Suppressor macrophage treated with lipopolysaccharide for 1 hour (primary cell): ENCODE results near the gene LSG1.
A peak's percentile ranks its signal among the peaks of the same experiment; 100 is the strongest.

Experiments used
- DNase-seq, 3 donors: peaks; one replicate each; pipeline ENCODE4 v3.0.0-alpha.2; 2020 to 2022

Gene LSG1

GRCh38 chr3:194671900-194672808 lies at the start of gene LSG1:
LSG1 (minus strand) TSS chr3:194672191; CDS start chr3:194672162, 29 bp downstream.
- peak; percentile 96 to 99 (median 97) for DNase-seq

DNA sequence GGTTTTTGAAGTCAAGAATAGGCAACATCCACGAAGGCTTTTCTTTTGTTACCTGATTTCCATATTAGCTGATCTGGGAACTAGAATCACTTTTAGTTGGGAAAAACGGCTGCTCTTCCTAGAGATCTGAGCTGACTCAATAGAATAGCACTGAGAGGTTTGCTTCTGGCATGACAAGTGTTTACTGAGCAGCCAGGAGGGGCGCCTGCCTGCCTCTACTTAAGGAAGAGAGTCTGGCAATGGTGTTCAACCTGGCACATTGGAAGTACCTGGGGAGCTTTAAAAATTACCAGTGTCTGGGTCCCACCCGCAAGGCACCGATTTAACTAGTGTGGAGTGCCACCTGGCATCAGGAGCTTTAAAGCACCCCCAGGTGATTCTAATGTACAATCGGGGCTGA lies 48.1 kb upstream of the LSG1 start:
- DNase-seq: no peak

GRCh38 chr3:194718079-194718478 lies 46.1 kb upstream of the LSG1 start:
- no peak for DNase-seq

DNA sequence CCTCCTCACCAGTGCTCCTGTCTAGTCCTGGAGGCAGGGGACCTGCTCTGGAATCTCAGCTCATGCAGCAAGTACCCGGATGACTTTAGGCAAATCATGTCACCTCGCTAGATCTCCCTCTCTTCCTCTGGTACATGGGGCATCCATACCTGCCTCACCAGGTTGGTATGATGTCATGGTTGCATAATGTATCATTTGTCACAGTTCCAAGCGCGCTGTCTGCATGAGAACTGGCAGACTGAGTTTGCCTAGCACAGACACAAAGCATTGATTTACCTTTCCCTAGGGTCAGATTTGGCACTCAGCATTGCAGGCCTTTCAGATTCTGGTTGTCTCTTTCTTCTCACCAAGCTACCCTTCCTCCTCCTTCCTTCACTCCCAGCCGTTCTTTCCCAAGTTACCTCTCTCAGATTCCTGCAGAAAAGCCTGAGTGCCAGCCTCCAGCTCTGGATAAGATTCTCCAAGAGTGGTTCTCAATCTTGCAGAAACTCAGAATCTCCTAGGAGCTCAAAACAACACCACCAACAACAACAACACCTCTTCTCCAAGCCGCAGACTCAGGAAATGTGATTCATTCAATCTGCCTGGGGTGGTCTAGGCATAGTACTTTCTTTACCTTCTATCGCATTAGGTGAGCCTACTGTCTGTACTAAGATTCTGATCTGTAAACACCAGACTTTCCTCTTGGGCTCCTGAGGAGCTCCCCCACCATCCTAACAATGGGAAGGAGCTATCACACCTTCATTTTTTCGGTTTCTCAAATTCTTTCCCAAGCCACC lies 43.2 kb upstream of the LSG1 start:
- DNase-seq: no peak

GRCh38 chr3:194714564-194714963 lies 42.6 kb upstream of the LSG1 start:
- peak in 1 of 3 donors; percentile 7 for DNase-seq

DNA sequence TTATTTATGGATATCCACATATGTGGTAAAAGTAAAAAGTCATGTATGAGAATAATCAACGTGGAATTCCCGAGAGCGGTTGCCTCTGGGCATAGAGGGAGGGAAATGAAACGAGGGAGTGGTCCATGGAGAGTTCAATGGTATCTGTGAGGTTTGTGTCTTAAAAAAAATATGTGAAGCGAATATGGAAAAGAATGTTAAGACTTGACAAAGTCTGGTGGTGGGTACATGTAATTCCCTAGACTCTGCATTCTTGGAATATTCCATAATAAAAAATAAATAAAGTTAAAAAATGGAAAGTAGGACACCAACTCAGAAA lies 42.1 kb upstream of the LSG1 start:
- DNase-seq: no peak

DNA sequence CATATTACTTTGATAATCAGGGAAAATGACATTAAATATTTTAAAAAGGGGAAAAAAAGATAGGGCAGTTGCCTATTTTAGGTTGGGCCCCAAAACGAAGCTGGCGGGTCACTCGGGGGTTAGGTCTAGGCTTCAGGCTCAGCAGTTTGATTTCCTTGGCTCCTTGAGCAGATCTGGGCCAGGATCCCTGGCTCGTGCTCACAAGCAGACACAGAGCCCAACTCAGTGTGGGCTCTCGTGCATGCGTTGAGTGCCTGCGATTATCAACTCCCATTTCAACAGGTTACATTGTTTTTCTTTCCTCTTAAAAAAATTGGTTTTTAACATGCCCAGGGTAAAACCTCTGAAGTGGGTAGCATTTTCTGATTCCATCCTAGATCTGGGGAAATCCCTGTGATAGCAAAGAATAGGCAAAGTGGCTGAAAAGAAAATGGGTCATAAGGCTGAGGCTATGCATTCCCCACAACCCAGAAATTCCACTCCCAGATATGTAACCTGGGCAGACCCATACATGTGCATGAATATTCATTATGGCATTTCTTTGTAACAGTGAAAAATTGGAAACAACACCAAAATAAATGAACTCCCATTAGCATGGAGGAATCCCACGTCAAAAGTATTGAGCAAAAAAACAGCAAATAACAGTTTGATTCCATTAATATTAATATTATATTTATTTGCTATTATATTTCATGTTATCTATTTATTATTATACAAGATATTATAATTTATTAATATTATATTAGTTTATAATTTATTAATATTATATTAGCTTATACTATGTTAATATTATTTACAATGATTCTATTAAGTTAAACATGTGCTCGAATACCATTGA lies 41.5 kb upstream of the LSG1 start:
- DNase-seq: no peak

DNA sequence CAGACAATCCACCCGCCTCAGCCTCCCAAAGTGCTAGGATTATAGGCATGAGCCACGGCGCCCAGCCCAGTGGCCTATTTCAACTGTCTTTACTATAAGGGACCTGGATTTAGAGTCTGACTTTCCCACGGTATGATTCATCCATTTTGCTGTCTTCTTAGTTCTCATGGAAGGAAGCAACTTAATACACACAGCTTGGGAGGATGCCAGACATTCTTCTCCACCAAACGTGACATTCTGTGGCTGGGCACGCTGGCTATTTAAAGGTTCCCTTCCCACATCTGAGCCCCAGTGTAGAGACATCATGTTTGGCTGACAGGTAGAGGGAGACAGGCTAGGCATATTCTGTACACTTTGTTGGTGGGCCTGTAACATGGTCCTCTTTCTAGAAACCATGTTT lies 39.9 kb upstream of the LSG1 start:
- DNase-seq: peak; percentile 37 to 56 (median 50)

GRCh38 chr3:194711286-194711685 lies 39.3 kb upstream of the LSG1 start:
- DNase-seq: peak in 2 of 3 donors; percentile 33 to 38

DNA sequence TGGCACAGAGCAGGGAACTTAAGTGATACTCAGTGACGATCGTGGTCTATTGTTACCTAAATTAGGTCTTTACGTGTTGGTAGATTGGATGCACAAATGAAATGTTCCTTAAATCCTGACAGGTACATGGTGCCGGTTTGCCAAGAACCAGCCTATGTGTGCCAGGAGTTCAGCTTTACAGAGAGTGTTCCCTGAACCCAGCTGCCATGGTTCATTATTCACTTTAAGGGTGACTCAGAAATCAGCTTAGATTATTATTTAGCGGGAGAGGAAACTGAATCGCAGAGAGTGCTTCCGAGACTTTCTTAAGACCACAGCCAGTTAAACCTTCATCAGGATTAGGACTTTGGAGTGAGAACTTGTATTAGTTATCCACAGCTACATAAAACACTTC lies 35.2 kb upstream of the LSG1 start:
- no peak for DNase-seq

DNA sequence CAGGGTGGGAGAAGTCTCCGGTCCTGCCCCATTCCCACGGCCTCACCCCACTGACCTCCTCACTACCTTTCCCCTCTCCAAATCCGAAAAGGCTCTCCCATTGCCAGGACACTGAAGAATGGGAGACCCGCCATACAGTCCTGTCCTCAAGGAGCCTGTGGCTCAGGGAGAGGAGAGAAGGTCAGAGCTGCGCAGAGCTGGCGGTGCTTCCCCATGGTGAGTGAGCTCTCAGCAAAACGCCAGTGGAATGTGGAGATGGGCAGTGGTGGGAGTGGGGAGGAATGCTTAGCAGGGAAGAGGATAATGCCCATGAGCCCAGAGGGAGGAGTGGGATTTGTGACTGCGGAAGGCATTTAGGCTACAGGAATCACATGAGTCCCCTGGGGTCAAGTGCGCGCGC lies 33.8 kb upstream of the LSG1 start:
- DNase-seq: no peak

DNA sequence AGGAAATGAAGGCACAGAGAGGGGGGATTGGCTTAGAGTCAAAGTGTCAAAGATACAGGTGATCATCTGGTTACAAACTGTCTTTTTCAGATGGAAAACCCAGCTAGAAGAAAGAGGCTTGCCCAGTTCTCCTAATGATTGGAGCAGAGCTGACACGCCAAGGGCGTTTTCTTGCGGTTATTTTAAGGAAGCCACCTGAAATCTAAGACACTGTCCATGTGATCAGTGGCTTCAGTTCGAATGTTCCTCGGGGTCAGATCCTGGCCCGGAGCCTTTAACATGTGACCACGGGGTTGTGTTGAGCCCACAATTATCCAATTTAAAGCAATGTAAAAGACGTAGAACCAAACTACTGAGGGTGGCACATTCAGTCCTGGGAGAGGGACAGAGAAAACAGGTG lies 33.2 kb upstream of the LSG1 start:
- DNase-seq: no peak

DNA sequence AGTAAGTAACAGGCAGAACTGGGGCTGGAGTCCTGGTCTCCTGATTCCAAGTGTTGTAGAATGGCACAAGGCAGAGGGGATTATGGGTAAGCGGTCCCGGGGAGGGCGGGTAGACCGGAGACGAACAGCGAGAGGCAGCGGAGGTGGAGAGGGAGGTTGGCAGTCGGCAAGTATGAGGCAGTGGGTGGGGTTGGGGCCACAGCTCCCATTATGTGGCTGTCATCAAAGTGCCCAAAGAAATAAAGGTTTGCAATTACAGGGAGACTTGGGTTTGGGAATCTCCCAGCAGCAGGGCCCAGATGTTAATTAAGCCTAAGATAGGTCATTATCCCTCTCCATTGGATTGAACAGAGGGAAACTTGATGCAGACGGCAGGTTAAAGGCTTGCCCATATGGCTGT lies 30.6 kb upstream of the LSG1 start:
- DNase-seq: no peak

DNA sequence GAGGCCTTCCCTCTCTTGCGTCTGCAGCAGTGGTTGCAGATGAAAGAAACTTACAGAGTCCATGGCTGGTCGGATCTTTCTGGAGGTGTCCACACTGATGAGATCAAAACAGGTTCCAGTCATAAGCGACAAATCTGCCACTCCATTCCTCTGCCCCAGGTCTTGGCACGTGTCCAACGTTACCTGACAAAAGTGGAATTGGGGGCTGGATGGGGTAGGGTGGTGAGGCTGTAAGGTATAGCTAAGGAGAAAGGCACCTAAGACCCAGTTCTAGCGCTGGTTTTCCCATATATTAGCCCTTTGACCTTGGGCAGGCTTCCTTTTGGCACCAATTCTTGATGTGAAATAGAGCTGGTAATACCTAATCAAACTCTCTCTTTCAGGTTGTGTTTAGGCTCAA lies 24.7 kb upstream of the LSG1 start:
- no peak for DNase-seq

GRCh38 chr3:194691481-194692283 lies 19.7 kb upstream of the LSG1 start:
- DNase-seq: no peak

- DNase-seq: no peak
Measured at GRCh38 chr3:194690501-194691372, 18.7 kb upstream of the LSG1 start.

DNA sequence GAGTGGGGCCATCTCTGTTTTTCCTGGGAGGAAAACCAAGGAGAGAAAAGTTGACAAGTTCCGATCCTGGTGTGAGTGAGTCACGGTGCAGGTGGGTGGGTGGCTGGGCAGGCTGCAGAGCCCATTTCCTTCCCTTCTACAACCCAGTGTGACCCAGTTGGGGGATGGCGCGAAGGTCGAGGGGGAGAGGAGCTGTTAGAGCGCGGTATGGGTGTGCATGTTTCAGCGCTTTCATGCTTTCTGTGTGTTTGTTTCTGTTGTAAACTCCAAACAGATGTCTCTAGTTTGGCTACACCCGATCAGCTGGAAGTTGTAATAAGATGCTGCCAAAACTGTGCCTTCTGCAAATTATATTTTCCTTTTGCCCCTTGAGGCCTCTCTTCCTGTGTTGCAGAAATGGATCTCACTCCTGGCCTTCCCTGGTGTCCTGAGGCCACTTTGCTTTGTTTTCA lies 17.5 kb upstream of the LSG1 start:
- DNase-seq: peak; percentile 45 to 51 (median 46)

GRCh38 chr3:194688946-194689345 lies 17.0 kb upstream of the LSG1 start:
- DNase-seq: no peak

DNA sequence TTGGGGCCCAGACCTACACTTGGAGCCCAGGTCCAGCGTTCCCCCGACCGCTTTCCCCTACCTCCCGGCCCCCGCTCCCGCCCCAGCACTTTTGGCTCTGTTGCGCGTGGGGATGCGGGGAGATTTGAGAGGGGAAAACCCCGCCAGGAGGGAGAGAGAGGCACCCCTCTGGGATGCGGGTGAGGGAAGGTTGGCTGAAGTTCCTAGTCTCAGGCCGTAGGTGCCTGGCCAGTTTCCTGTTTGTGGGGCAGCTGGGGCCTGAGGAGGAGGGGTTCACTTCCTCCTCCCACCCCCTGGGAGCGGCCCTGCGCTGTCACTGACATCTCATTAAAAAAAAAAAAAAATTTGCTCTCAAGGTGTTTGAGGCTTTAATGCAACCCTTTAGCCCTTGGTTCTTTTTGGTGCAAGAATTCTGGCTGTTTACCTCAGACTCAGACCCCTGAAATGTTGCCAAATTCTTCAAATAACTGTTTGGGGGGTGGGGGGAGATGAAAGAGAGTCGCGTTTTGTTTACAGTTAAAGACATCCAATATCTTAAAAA lies 16.3 kb upstream of the LSG1 start:
- peak; percentile 43 to 57 (median 44) for DNase-seq

DNA sequence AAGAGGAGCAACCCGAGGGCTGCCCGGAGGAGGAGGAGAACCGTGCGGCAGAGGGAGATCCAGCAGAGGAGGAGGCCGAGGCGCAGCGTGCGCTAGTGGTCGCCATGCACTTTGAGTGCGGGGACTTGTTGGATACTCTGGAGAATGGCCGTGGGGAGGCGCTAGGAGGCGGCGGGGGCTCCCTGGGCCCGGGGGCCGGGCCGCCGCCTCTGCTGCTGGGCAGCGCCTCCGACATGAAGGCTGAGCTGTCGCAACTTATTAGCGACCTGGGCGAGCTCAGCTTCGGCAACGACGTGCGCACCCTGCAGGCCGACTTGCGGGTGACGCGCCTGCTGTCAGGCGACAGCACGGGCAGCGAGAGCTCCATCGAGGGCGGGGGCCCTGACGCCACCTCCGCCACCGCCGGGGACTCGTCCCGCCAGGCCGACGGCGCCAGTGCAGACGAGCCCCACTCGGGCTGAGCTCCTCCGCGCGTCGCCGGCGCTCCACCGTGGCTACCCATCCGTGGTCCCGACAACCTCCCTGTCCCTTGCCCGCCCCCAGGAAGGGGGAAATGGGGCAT lies 15.7 kb upstream of the LSG1 start:
- peak; percentile 52 to 76 (median 69) for DNase-seq
